Stimulated activated naive CD4-positive, alpha-beta T cell treated with Interleukin-2 at 50 U/mL for 16 hours (primary cell): Measurements from ENCODE around the gene APRT.
"Not testable (repeated sequence)": the region's sequence is repeated elsewhere in the genome, so short reads cannot be mapped to it uniquely, and the experiment has no call there.

Experiments
- DNase-seq: peaks from one replicate; lab custom pipeline; 2025; lab: John Stamatoyannopoulos, UW

The APRT gene

DNA sequence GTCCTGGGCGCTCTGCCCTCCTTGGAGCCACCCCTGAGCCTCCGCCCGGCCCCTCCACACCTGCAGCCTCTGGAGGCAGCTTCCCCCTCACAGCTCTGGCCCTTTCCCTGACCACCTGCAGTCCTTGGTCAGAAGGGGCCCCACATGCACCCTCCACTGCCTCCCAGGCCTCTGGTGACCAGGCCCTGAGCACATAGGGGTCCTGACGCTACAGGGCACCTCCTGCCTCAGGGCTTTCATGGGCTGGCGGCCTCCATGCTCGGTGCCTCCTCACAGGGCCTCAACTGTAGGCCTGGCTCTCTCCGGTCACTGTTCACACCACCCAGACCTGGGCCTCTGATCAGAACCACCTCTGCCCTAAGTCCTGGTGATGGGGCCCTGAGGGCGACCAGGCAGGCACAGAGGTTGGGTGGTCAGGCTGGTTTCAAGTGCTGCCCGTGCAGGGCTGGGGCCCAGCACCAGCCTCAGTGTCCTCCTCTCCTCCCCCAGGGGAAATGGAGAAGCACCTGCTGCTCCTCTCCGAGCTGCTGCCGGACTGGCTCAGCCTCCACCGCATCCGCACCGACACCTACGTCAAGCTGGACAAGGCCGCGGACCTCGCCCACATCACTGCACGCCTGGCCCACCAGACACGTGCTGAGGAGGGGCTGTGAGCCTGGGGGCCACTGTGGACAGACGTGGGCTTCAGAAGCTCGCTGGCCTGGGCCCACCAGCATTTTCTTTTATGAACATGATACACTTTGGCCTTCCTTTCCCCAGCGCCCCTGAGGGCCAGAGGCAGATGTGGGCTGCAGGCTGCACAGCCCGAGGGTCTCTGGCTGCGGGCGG, 3.9 kb downstream of the APRT start:
- DNase-seq = no peak

DNA sequence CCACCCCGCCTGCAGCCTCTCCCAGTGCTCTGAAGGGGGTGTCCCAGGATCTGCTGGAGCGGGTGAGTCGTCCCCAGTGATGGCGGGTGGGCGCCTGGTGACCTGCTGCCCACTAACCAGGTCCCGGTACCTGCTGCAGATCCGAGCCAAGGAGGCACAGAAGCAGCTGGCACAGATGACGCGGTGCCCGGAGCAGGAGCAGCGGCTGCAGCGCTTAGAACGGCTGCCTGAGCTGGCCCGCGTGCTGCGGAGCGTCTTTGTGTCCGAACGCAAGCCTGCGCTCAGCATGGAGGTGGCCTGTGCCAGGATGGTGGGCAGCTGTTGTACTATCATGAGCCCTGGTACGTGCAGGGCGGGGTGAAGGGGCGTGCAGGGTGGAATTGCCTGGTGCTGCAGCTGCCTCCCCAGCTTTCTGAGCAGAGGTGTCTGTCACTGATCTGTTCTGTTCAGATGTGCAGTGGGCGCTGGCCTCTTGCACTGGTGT, 4.5 kb downstream of the APRT start:
- DNase-seq = no peak

DNA sequence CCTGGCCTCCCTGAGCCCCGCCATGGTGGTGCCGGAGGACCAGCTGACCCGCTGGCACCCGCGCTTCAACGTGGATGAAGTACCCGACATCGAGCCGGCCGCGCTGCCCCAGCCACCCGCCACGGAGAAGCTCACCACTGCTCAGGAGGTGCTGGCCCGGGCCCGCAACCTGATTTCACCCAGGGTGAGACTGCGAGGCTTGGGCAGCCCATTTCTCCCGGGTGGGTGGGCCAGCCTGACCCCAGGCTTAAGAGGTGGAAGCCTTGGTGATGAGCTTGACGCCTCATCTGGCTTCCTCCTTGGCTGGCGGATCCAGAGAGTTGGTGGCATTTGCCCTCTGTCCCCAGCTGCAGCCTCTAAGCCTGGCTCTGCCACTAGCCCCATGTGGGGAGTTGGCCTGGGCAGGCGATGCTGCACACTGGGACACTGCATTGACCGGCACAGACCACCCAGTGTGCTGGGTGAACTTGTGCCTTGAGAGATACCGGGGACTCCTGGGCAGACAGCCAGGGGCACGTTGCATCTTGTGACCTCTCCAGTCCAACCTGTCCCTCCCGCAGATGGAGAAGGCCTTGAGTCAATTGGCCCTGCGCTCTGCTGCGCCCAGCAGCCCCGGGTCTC, 5.1 kb downstream of the APRT start:
- no peak for DNase-seq

DNA sequence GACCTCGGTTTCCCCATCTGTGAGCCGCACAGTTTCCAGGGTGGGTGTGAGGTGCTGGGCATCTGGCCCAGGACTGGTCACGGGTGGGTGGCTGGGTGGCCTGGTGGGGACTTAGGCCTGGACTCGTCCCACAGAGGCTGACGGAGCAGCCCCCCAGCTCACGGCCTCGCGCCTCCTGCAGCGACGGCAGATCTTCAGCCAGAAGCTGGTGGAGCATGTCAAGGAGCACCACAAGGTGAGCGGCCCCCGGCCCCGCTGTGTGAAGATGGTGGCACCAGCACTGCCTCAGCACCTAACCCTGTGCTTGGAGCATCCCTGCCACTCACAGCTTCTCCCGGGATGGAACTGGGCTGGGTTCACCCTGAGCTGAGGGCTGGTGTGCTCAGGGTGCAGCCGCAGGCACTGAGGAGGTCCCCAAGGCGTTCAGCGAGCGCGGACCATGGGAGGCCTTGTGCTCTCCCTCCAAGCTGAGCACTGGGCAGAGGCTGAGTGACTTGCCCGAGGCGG, 5.8 kb downstream of the APRT start:
- no peak for DNase-seq

DNA sequence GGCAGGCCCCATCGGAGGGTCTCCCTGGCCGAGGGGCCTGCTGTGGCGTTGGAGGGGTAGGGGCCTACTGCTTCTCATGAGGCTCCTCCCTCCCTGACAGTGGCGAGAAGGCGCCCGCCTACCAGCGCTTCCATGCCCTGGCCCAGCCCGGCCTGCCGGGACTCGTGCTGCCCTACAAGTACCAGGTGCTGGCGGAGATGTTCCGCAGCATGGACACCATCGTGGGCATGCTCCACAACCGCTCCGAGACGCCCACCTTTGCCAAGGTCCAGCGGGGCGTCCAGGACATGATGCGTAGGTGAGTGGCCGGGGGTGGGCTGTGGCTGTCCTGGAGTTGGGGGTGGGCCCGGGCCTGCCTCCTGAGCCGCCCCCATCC, 6.4 kb downstream of the APRT start:
- DNase-seq = no peak

DNA sequence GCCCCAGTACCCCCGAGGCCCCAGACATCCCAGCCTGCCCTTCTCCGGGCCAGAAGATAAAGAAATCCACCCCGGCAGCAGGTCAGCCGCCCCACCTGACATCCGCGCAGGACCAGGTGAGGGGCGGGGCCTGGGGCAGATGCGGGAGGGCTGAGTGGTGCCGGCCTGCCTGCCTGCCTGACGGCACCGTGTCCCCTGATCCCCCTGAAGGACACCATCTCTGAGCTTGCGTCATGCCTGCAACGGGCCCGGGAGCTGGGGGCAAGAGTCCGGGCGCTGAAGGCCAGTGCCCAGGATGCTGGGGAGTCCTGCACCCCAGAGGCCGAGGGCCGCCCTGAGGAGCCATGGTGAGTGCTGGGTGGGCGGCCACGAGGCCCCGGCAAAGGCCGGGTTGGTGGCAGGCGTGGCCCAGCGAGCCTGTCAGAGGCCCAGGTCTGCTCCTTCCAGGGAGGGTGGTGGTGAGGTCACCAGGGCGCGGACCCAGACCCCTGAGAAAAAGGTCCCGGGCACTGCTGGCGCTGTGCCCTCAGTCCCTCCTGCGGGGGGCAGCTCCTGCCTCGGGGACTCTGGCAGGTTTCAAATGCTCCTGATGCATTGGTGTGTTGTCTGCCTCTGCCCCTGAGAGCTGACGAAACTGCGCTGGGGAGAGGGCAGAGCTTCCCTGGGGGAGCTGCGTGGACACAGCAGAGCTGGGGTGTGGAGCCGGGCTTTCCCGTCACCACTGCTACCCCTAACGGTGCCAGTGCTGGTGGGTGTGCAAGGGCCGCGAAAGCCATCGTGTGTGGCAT, 7.0 kb downstream of the APRT start:
- DNase-seq = peak; percentile 21

DNA sequence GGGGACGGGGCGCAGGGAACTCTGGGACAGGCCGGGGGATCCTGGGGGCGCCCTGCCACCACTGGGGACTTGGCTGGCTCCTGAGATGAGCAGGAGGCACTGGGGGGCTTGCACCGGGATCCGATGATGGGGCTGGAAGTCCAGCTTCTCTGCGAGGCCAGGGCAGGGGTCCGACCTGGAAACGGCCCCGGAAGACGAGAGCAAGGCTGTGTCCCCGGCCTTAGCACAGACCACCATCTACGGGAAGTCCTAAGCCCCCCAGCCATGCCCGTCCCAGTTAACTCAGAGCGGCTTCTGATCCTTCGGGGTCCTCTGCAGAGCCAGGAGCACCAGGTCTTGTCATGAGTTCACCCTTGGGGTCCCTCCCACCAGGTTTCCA, 7.6 kb downstream of the APRT start:
- DNase-seq = no peak

GRCh38 chr16:88803264-88803987, 8.3 kb downstream of the APRT start, which contains the start of gene CDT1:
Gene CDT1 (plus strand): TSS chr16:88803789. CDS start chr16:88803832, 43 bp downstream.
- DNase-seq = peak; percentile 75

DNA sequence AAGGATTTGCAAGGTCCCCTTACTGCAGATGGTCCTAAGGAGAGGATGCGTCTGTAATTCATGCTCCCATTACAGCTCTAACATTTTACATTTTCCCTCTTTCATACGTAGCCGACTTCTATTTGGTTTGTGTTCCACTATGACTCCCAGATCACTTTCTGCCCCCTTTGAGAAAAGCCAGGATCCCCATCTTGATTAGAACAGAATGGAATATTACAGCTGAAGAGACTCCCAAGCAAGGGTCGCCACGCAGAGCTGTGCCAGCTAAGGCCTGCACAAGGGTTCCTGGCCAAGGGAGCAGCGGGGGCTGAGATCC, 11.5 kb downstream of the APRT start:
- DNase-seq = no peak

DNA sequence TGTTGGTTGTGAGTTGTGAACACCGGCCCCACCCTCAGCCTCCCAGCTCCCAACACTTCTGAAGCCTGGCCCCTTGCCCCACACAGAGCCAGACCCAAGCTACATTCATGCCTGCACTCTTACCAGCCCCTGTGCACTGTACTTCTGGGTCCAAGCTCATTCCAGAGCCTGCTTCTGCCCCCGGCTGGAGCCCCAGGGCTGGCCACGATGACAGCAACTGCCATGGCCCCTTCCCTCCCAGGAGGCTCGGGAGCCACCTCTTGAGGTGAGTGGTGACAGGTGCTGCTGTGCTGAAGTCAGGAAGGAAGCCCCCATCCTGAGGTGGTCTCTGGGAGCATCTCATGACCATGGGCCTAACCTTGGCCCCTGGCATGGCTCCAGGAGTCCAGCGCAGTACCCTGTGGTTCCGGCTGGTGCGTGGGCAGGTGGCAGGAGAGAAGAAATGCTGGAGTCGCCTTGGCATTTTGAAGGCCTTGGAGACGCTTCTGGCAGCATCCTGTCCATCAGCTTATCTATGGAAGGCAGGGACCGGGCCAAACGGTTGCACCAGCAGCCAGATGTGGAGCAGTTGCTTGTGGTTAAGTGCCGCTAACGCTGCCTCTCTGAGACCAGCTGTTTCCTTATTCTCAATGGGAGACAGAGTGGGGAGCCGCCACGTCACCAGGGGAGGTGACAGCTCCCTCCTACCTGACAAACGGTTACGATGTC, 12.0 kb downstream of the APRT start:
- DNase-seq = no peak

- DNase-seq = no peak
Observed at GRCh38 chr16:88798772-88799455, 12.8 kb downstream of the APRT start.

DNA sequence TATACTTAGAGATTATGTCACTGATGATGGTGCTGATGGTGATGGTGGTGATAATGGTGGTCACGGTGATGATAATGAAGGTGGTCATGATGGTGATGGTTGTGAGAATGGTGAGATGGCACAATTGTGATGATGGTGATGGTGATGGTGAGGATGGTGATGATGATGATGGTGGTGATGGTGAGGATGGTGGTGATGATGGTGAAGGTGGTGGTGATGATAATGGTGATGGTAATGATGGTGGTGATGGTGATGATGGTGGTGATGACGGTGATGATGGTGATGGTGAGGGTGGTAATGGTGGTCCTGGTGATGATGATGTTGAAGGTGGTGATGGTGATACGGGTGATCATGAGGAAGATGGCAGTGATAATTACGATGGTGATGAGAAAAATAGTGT, 13.7 kb downstream of the APRT start:
- DNase-seq = no peak

GRCh38 chr16:88796278-88796677, 15.4 kb downstream of the APRT start:
- DNase-seq = no peak

DNA sequence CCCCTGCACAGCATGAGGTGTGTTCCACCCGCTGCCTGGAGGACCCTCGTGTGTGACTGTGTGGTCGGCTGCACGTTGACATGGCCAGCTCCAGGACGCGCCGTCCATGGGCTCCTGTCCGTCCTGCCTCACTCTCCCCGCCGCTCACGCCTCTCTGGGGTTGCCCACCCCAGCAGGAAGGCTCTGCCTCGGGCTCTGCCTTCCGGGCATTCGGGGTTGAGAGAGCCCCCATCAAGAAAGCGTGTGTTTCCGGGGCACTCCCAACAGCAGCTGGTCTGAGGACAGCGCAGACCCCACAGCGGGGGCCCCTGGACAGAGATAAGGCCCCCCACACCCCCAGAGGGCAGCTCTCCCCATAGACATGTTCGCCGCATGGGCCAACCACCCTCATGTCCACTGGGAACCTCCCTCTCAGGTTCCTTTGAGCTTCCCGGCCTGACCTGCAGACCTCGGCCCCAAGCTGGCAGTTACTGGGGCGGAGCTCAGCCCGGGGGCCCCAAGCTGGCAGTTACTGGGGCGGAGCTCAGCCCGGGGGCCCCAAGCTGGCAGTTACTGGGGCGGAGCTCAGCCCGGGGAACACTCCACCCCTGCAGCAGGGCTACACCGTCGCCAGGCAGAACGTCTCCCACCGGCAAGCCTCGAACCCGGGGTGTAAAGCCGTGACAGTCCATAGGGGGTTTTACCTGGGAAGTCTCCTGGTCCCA, 18.3 kb downstream of the APRT start:
- no peak for DNase-seq

GRCh38 chr16:88792668-88793250, 19.0 kb downstream of the APRT start:
- no peak for DNase-seq

DNA sequence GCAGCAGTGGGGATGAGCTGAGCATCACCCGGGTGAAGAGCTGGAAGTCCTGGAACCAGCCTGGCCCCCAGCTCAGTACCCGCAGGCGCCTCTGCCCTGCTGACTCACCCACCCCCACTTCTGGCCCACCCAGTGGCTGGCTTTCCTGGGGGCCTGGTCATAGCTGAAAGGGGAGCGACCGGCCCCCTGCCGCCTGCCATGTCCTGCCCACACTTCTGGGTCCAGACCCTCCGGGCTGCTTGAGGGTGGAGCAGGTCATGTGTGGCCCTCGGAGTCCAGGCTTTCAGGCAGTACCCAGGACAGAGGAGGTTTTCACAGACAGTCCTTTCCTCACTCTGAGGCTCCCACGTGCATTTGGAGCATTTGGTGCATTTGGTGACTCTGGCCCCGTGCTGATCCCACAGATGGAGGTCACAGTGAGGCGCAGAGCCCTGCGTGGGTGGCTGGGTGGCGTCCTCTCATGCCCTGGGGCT, 19.6 kb downstream of the APRT start:
- DNase-seq = no peak

DNA sequence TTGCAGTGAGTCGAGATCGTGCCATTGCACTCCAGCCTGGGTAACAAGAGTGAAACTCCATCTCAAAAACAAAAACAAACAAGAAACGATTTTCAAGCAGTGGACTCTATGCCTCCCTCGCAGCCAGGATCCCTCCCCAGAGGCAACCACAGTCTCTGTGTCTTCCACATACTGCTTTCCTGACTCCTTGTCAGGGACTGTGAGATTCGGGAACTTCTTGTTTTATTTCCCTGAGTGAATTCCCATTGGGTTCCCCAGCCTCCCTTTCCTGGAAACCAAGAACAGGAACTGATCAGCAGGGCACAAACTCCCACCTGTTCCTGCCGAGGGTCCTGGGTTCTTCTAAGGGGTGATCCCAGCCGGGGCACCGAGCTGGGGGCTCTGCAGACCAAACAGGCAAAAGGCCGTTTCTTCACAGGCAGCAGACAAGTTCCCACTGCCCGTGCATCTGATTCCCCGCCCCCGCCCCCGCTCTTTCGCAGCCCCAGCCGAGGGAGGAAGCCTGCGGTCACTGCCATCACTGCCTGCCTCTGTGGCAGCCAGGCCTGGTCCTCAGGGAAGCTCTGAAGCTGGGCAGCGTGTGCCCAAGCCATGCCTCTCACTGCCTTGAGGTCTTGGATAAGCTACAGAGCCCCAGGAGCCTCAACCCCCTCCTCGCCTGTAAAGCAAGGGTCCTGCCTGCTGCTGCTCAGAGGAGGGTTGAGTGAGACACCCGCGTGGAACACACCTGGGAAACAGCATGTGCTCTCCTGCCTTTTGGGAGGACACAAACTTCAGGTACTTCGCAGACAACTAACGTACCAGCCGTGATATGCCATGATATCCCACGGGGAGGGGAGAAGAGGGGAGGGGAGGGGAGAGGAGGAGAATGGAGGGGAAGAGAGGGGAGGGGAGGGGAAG, 21.2 kb downstream of the APRT start:
- DNase-seq = peak; percentile 66

DNA sequence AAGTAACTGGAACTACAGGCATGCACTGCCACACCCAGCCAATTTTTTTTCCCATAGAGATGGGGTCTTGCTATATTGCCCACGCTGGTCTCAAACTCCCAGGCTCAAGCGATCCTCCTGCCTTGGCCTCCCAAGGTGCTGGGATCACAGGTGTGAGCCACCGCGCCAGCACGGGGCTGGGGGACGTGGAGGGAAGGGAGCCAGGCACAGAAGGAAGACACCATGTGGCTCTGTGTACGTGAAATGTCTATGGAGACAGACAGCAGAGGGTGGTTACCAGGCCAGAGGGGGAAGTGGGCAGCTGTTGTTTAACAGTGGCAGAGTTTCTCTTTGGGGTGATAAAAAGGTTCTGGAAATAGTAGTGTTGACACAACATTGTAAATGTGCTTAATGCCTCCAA, 22.1 kb downstream of the APRT start:
- no peak for DNase-seq

GRCh38 chr16:88788749-88789148, 23.0 kb downstream of the APRT start:
- DNase-seq = not testable (repeated sequence)
